ENCODE results near the gene DENND1A.

Gene DENND1A

GRCh38 chr9:123525957-123526356 is 404.0 kb downstream of the DENND1A start:
- in situ Hi-C loops (cut with HindIII; ENCODE audit: low sequenced_read_pairs), result no loop called here
- no peak for DNase-seq (ENCODE audit: low read depth)
- H3K4me3 ChIP-seq (ENCODE audit: low read depth, low read length), result no peak overlapping the region
- TF ChIP-seq CTCF (IDR thresholded peaks at IDR 0.05; ENCODE audit: low read depth, low read length, missing control alignments), result no peak

- no peak for DNase-seq (ENCODE audit: low read depth)
- no peak for TF ChIP-seq CTCF (IDR thresholded peaks at IDR 0.05; ENCODE audit: low read depth, low read length, missing control alignments)
- no peak overlapping the region for H3K4me3 ChIP-seq (ENCODE audit: low read depth, low read length)
- in situ Hi-C loops (cut with HindIII; ENCODE audit: low sequenced_read_pairs), result no loop called here
Measured at GRCh38 chr9:123525424-123525823, 404.5 kb downstream of the DENND1A start.

- no peak overlapping the region for H3K4me3 ChIP-seq (ENCODE audit: low read depth, low read length)
- no peak for TF ChIP-seq CTCF (IDR thresholded peaks at IDR 0.05; ENCODE audit: low read depth, low read length, missing control alignments)
- no peak for DNase-seq (ENCODE audit: low read depth)
- in situ Hi-C loops (cut with HindIII; ENCODE audit: low sequenced_read_pairs), result no loop called here
Measured at GRCh38 chr9:123524866-123525265, 405.1 kb downstream of the DENND1A start.

DNA sequence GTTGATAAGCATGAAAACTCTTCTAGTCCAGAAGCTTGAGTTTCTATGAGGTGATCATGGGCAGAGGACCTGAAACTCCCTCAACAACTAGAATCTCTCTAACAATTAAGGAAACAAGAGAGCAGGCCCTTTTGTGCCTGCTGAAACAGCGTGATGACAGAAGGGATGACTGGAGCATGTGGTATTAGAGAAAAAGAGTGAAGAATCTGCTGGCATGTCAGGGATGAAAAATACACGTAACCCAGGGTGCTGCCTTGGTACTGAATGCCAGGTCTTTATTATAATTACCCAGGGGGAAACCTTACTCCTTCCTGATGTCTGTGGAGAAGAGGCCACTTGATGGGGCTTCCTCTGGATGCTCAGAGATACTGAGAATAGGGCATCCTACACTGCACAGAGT is 406.1 kb downstream of the DENND1A start:
- H3K4me3 ChIP-seq (ENCODE audit: low read depth, low read length), result no peak overlapping the region
- DNase-seq (ENCODE audit: low read depth), result no peak
- in situ Hi-C loops (cut with HindIII; ENCODE audit: low sequenced_read_pairs), result no loop called here
- no peak for TF ChIP-seq CTCF (IDR thresholded peaks at IDR 0.05; ENCODE audit: low read depth, low read length, missing control alignments)

DNA sequence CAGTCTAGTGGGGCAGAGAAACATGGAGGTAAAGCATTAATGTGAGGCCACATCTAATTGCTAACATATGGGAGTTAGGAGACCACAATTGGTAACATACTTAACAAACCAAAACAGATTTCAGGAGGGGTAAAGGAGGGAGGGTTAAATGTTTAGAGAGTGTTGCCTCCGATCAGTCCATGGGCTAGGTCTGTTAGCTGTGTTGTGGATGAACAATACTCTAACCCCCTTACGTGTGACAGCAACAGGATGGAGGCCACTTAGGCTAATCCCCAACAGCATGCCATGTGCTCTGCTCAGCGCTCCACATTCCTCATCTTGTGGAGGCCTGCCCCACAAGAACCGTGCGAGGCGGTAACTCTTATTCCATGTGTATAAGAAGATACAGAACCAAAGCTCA is 406.9 kb downstream of the DENND1A start:
- in situ Hi-C loops (cut with HindIII; ENCODE audit: low sequenced_read_pairs), result no loop called here
- no peak overlapping the region for H3K4me3 ChIP-seq (ENCODE audit: low read depth, low read length)
- TF ChIP-seq CTCF (IDR thresholded peaks at IDR 0.05; ENCODE audit: low read depth, low read length, missing control alignments), result no peak
- DNase-seq (ENCODE audit: low read depth), result no peak

DNA sequence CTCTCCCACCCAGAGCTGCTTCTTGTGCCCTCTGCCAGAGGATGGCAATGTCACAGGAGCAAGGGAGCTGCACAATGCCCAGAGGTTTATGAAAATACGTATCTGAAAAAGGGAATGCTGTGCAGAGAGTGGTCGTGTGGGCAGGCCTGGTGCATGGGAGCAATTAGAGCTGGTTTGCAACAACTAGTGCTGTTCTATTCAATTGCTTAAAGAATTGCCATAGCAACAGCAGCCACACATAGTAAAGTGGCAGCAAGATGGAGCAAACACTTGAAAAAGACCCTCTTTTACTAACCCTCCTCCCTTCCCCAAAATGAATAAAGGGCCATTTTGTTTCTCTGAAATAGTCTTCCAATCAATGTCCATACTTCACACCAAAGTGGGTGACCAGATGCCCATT is 407.7 kb downstream of the DENND1A start:
- no peak for TF ChIP-seq CTCF (IDR thresholded peaks at IDR 0.05; ENCODE audit: low read depth, low read length, missing control alignments)
- DNase-seq (ENCODE audit: low read depth), result no peak
- in situ Hi-C loops (cut with HindIII; ENCODE audit: low sequenced_read_pairs), result no loop called here
- no peak overlapping the region for H3K4me3 ChIP-seq (ENCODE audit: low read depth, low read length)

DNA sequence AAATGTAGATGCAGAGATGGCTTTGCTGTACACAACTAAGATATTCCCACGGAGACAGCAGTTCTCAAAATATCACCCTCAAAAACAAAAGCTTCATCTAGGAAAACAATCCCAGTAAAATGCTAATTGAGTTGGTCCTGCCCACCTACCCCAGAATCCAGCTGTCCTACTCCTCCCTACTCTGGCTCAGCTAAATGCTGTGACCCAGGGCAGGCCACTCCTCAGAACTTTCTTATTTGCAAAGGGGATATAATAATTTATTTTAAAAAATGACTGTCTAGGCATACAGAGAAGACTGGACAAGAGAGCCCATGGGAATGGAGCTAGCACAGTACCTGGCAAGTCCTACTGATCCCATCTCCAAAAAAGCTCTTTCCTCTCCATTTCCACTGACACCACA is 411.6 kb downstream of the DENND1A start:
- TF ChIP-seq CTCF (IDR thresholded peaks at IDR 0.05; ENCODE audit: low read depth, low read length, missing control alignments), result no peak
- no peak overlapping the region for H3K4me3 ChIP-seq (ENCODE audit: low read depth, low read length)
- in situ Hi-C loops (cut with HindIII; ENCODE audit: low sequenced_read_pairs), result no loop called here
- no peak for DNase-seq (ENCODE audit: low read depth)
